ENCODE measurements around the gene TRIM14.

DNA sequence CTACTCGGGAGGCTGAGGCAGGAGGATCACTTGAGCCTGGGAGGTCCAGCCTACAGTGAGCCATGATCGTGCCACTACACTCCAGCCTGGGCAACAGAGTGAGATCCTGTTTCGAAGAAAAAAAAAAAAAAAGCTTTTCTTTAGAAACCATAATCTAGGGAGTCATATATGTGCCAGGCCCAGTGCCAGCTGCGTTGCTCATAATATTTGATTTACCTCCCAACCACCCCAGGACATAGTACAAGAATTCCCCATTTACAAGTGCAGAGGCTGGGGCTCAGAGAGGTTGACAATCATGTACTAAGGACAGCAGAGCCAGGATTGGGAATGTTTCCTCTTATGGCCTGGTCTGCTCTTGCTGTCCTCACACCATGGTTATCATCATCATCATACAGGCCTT is 25.1 kb upstream of the TRIM14 start:
- TF ChIP-seq, protein P1, sequence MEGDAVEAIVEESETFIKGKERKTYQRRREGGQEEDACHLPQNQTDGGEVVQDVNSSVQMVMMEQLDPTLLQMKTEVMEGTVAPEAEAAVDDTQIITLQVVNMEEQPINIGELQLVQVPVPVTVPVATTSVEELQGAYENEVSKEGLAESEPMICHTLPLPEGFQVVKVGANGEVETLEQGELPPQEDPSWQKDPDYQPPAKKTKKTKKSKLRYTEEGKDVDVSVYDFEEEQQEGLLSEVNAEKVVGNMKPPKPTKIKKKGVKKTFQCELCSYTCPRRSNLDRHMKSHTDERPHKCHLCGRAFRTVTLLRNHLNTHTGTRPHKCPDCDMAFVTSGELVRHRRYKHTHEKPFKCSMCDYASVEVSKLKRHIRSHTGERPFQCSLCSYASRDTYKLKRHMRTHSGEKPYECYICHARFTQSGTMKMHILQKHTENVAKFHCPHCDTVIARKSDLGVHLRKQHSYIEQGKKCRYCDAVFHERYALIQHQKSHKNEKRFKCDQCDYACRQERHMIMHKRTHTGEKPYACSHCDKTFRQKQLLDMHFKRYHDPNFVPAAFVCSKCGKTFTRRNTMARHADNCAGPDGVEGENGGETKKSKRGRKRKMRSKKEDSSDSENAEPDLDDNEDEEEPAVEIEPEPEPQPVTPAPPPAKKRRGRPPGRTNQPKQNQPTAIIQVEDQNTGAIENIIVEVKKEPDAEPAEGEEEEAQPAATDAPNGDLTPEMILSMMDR (conservative IDR thresholded peaks at IDR 0.05; ENCODE audit: low read depth, low read length): no peak
- TF ChIP-seq POLR2A (IDR thresholded peaks at IDR 0.05; ENCODE audit: low read depth, low read length): no peak
- TF ChIP-seq NFE2L2 (IDR thresholded peaks at IDR 0.05; ENCODE audit: low read depth, low read length): no peak
- TF ChIP-seq, protein P2, sequence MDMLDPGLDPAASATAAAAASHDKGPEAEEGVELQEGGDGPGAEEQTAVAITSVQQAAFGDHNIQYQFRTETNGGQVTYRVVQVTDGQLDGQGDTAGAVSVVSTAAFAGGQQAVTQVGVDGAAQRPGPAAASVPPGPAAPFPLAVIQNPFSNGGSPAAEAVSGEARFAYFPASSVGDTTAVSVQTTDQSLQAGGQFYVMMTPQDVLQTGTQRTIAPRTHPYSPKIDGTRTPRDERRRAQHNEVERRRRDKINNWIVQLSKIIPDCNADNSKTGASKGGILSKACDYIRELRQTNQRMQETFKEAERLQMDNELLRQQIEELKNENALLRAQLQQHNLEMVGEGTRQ (IDR thresholded peaks at IDR 0.05; ENCODE audit: low read depth, low read length): no peak
- TF ChIP-seq, protein P3, sequence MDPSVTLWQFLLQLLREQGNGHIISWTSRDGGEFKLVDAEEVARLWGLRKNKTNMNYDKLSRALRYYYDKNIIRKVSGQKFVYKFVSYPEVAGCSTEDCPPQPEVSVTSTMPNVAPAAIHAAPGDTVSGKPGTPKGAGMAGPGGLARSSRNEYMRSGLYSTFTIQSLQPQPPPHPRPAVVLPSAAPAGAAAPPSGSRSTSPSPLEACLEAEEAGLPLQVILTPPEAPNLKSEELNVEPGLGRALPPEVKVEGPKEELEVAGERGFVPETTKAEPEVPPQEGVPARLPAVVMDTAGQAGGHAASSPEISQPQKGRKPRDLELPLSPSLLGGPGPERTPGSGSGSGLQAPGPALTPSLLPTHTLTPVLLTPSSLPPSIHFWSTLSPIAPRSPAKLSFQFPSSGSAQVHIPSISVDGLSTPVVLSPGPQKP (IDR thresholded peaks at IDR 0.05; ENCODE audit: borderline replicate concordance, low read depth, low read length): no peak
- TF ChIP-seq FOS (IDR thresholded peaks at IDR 0.05; ENCODE audit: low read depth, low read length): no peak
- no peak for TF ChIP-seq RFX5 (IDR thresholded peaks at IDR 0.05; ENCODE audit: low read depth, low read length)
- TF ChIP-seq RAD21 (IDR thresholded peaks at IDR 0.05; ENCODE audit: low read length): no peak
- no peak for TF ChIP-seq MAZ (IDR thresholded peaks at IDR 0.05; ENCODE audit: borderline replicate concordance, low read depth, low read length)
- TF ChIP-seq CHD1 (IDR thresholded peaks at IDR 0.05; ENCODE audit: low read depth, low read length): no peak
- TF ChIP-seq SMC3 (IDR thresholded peaks at IDR 0.05; ENCODE audit: low read depth, low read length): no peak
- TF ChIP-seq CEBPB (IDR thresholded peaks at IDR 0.05; ENCODE audit: low read depth, low read length): no peak
- TF ChIP-seq MXI1 (IDR thresholded peaks at IDR 0.05; ENCODE audit: borderline replicate concordance, low read depth, low read length): no peak

Measured in IMR-90 (cell line).